Gastrocnemius medialis (tissue), 4 donors: ENCODE results near the gene CSHL1.

Source experiments
- POLR2A ChIP-seq, 2 donors: fragments of 450-650 bp; IDR thresholded peaks; one replicate each; pipeline ENCODE4 v1.6.1; 2017; ENCODE audit warnings: antibody characterized with exemption in 2 of 2, mild to moderate bottlenecking in 2 of 2, moderate library complexity in 2 of 2
- TF ChIP-seq, protein P1 (sequence below), 5 experiments: fragments of 450-650 bp in 3 of 5; fragments of 200-600 bp in 2 of 5; sonication (generic) in 2 of 5; IDR thresholded peaks in 4 of 5; conservative IDR thresholded peaks in 1 of 5; 1 replicate in 4 of 5; 2 replicates in 1 of 5; pipeline ENCODE4 v1.5.1; 2016 to 2019; ENCODE audit warnings: antibody characterized with exemption in 5 of 5, mild to moderate bottlenecking in 3 of 5, moderate library complexity in 3 of 5

DNA sequence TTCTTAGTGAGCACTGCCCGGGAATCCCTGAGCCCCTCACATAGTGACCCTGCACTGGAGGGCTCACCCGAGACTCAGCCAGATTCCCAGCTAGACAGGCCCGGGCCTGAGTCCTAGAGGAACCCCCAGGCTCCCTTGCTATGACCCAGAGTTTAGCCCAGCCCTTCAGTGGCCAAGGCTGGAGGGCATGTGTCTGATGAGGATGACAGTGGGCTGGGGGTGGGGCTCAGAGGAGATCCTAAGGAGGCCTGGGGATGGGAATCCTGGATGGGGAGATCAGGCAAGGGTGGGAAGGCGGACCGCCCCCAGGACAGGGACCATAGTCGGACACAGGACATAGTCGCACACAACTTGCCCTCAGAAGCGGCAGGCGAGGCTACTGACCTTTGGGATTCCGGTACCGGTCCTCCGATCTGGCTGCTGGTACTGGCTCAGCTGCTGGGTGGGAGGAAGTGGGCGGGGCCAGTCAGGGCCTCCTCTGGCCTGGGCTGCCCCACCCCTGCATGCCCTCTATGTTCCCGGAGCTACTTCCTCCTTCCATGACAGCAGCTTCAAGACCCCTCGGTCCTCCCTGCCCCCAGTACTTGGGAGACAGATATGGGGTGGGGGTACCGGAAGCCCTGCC, 20.0 kb upstream of the CSHL1 start:
- TF ChIP-seq, protein P1, sequence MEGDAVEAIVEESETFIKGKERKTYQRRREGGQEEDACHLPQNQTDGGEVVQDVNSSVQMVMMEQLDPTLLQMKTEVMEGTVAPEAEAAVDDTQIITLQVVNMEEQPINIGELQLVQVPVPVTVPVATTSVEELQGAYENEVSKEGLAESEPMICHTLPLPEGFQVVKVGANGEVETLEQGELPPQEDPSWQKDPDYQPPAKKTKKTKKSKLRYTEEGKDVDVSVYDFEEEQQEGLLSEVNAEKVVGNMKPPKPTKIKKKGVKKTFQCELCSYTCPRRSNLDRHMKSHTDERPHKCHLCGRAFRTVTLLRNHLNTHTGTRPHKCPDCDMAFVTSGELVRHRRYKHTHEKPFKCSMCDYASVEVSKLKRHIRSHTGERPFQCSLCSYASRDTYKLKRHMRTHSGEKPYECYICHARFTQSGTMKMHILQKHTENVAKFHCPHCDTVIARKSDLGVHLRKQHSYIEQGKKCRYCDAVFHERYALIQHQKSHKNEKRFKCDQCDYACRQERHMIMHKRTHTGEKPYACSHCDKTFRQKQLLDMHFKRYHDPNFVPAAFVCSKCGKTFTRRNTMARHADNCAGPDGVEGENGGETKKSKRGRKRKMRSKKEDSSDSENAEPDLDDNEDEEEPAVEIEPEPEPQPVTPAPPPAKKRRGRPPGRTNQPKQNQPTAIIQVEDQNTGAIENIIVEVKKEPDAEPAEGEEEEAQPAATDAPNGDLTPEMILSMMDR (IDR thresholded peaks at IDR 0.05 in 4 of 5, conservative IDR thresholded peaks at IDR 0.05 in 1 of 5): no peak
- no peak for TF ChIP-seq POLR2A (IDR thresholded peaks at IDR 0.05)
